IPS-18c (cell line): ENCODE data around the gene TMEM121.
"Not testable (repeated sequence)": the region's sequence is repeated elsewhere in the genome, so short reads cannot be mapped to it uniquely, and the experiment has no call there.

ENCODE experiments used
- H3K4me3 ChIP-seq: 2 replicates; pipeline ENCODE4 v1.7.0; 2013; ENCODE audit warnings: low read depth, mild to moderate bottlenecking, low read length, moderate library complexity; ENCODE audit not compliant: insufficient read depth
- H3K9me3 ChIP-seq: one replicate; pipeline ENCODE4 v1.6.1; 2013; ENCODE audit warnings: mild to moderate bottlenecking, low read length, moderate library complexity; ENCODE audit not compliant: control insufficient read depth, insufficient read depth

The TMEM121 gene

DNA sequence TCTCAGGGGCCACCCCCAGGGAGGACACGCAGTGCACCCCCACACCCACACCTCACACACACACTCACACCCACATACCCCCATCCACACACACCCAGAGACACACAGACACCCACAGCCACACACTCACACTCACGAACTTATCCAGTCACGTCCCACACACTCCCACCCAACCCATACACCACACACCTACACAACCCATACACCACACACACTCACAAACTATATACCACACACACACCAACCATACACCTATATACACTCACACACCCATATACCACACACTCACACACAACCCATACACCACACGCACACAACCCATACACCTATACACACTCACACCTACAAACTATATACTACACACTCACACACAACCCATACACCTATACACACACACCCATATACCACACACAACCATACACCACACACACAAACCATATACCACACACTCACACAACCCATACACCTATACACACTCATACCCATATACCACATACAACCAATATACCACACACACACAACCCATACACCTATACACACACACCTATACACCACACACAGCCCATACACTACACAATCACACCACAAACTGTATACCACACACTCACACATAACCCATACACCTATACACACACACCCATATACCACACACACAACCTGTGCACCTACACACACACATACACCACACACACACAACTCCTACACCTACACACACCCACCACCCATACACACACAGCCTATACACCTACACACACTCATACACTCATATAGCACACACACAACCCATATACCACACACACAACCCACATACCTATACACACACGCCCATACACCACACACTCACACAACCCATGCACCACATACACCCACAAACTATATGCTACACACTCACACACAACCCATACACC lies 42.7 kb downstream of the TMEM121 start:
- Histone ChIP-seq H3K9me3 (peaks cover 24% of the 10 kb centered on the region), H3K4me3 (peak overlapping the region; percentile 25; the same call in 1 of the 2 replicates)

DNA sequence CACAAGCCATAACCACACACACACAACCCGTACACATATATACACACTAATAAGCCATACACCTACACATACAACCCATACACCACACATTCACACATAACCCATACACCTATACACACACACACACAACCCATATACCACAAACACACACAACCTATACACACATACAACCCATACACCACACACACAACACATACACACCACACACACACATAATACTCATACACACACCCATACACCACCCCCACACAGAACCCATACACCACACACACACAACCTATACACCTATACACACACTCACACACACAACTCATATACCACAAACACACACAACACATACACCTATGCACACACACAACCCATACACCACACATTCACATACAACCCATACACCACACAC lies 44.1 kb downstream of the TMEM121 start:
- peaks cover 23% of the 10 kb centered on the region for H3K9me3 ChIP-seq
- H3K4me3 ChIP-seq = no peak overlapping the region

DNA sequence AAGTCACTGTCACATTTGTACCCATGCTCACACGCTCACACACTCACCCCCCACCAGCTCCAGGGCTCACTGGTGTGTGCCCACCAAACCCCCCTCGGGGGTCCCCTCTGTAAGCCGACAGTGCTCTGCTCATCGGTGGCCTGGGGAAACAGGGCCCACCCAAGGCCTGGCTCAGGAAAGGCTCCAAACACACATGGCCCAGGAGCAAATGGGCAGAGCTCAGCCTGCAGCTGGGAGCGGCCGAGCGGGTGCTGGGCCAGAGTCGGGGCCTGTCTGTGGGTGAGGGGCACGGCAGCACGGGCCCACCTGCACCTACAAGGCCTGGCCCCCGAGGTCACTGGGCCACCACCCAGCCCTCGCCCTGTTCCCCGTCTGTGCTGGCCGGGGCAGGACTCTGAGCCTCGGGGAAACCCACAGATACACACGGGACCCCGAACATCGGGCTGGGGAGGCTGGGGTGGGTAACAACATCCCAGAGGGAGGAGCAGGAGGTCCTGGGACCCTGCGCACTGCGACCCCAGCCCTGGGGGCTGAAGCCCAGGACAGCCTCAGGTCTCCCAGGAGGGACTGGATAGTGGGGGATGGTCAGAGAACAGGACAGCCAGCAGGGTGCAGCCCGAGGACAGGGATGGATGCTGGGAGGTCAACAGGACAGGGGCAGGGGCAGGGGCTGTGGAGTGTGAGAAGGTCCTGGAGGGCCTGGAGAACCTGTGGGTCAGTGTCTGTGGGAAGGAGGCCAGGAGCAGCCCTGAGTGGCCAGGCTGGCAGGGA lies 45.0 kb downstream of the TMEM121 start:
- not testable (repeated sequence) for H3K4me3 ChIP-seq
- peaks cover 22% of the 10 kb centered on the region for H3K9me3 ChIP-seq

DNA sequence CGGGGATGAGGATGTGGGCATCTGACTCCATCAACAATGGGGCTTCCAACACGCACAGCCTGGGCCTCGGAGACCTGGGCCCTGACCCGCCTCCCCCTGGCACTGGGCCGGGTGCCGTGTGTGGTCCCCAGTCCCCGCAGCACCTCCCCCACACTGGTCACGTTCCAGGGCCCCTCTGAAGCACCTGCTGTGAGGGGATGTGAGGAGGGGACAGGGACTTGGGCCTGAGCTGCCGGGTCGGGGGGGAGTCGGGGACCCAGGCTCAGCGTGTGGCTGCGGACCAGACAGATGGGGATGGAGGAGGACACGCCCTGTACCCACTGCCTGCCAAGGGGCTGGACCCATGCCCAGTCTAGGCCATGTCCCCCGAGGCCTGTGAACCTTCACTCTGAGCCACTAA lies 45.7 kb downstream of the TMEM121 start:
- H3K4me3 ChIP-seq = not testable (repeated sequence)
- peaks cover 27% of the 10 kb centered on the region for H3K9me3 ChIP-seq

DNA sequence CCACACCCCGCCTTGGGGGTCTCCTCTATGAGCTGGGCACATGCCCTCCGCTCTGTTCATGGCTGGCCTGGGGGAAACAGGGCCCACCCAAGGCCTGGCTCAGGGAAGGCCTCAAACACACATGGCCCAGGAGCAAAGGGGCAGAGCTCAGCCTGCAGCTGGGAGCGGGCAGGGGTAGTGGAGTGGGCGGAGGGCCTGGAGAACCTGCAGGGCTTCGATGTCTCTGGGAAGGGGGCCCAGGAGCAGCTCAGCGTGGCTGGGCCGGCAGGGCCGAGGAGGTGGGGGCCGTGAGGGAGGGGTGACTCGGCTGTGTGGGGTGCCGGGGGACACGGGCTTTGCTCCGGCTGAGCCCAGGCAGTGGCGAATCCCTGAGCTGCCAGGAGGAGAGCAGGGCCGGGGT lies 47.5 kb downstream of the TMEM121 start:
- H3K4me3 ChIP-seq = not testable (repeated sequence)
- H3K9me3 ChIP-seq = peaks cover 30% of the 10 kb centered on the region

DNA sequence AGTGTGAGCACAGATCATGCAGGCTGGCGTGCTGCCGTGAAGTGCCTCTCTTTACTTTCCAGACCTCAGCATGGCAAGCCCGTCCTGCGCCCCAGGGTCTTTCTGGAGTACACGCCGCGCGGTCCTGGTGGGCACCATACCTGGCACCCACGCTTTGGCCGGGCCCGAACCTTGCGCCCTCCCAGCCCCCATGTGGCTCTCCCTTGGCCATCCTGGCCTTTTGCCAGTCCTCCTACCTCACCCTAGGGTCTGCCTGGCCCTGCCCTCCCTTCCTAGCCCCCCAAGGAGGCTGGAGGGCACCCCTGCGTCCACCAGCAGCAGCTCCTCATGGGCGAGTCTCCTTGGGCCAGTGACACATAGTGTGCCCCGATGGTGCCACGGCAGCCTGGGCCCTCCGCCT lies 48.0 kb downstream of the TMEM121 start:
- H3K9me3 ChIP-seq = peaks cover 27% of the 10 kb centered on the region
- H3K4me3 ChIP-seq = not testable (repeated sequence)

DNA sequence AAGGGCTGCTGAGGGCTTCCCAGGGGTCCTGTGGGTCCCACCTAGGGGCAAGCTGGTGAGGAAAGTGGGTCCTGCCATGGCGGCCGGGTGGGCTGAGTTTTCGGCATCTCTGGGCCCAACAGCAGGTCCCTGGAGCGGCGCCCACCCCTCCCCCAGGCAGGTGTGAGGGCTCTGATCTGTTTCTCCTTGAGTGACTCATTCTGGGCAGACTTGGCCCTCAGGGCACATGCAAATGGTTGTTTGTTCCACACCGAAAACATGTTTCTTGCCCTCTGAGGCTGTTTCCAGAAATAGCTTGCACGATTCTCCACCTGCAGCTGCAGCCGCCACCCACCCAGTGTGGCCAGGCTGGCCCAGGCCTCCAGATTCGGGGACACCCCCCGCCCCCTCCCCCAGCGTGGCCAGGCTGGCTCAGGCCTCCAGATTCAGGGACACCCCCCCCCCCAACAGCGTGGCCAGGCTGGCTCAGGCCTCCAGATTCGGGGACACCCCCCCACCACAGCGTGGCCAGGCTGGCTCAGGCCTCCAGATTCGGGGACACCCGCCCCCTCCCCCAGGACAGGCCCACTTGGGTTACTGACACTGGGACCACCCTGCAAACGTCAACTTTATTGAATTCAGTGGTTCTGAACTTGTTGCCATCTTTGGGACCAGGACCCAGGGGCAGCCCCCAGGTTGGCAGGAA lies 48.8 kb downstream of the TMEM121 start:
- not testable (repeated sequence) for H3K4me3 ChIP-seq
- H3K9me3 ChIP-seq = peaks cover 21% of the 10 kb centered on the region

DNA sequence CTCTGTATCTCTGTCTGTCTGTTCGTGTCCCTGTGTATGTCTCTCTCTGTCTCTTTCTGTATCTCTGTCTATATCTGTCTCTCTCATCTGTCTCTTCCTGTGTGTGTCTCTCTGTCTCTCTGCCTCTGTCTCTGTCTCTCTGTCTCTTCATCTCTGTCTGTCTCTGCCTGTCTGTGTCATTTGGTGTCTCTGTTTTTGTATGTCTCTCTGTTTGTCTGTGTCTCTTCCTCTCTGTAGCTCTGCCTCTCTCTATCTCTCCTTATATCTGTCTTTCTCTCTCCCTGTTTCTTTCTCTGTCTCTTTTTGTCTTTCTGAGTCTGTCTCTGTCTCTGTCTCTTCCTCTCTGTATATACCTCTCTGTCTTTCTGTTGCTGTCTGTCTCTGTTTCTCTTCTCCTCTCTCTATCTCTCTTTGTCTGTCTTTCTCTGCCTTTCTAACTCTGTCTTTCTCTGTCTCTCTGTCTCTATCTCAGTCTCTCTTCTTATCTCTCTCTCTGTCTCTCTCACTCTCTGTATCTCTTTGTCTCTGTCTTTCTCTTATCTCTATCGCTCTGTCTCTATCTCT lies 50.2 kb downstream of the TMEM121 start:
- H3K4me3 ChIP-seq = no peak overlapping the region
- peaks cover 22% of the 10 kb centered on the region for H3K9me3 ChIP-seq

DNA sequence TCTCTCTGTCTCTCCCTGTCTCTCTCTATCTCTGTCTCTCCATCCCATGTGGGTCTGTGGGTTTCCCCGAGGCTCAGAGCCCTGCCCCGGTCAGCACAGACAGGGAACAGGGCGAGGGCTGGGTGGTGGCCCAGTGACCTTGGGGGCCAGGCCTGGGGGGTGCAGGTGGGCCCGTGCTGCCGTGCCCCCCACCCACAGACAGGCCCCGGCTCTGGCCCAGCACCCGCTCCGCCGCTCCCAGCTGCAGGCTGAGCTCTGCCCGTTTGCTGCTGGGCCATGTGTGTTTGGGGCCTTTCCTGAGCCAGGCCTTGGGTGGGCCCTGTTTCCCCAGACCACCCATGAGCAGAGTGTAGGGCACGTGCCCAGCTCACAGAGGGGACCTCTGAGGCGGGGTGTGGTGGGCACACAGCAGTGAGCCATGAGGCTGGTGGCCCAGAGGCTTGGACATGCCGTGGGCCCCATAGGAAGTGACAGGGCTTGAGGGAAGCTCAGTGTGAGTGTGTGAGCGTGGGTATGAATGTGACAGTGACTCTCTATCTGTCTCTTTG lies 51.0 kb downstream of the TMEM121 start:
- H3K4me3 ChIP-seq = no peak overlapping the region
- H3K9me3 ChIP-seq = peaks cover 25% of the 10 kb centered on the region

DNA sequence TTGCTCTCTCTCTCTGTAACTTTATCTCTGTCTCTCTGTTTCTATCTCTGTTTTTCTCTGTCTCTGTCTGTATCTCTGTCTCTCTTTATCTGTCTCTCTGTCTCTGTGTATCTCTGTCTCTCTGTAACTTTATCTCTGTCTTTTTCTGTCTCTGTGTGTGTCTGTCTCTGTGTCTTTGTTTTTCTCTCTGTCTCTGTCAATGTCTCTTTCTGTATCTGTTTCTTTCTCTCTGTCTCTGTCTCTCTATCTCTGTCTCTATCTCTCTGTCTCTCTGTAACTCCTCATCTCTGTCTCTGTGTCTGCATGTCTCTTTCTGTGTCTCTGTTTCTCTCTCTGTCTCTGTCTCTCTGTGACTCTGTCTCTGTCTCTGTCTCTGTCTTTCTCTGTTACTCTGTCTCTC lies 51.7 kb downstream of the TMEM121 start:
- Histone ChIP-seq H3K4me3 (no peak overlapping the region), H3K9me3 (peaks cover 30% of the 10 kb centered on the region)

DNA sequence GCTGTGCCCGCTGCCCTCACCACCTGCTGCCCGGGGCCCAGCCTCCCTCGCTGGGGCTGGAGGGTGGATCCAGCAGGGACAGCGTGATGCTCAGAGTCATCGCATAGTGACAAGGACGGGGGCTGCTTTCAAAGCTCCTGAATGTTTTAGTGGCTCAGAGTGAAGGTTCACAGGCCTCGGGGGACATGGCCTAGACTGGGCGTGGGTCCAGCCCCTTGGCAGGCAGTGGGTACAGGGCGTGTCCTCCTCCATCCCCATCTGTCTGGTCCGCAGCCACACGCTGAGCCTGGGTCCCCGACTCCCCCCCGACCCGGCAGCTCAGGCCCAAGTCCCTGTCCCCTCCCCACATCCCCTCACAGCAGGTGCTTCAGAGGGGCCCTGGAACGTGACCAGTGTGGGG lies 52.8 kb downstream of the TMEM121 start:
- not testable (repeated sequence) for H3K4me3 ChIP-seq
- H3K9me3 ChIP-seq = peaks cover 24% of the 10 kb centered on the region
